GM12891 (cell line): ENCODE data around the gene AUH.

ENCODE experiments used
- PAX5 ChIP-seq: IDR thresholded peaks from 2 replicates; pipeline ENCODE4 v1.6.1; 2011; ENCODE audit warnings: low read length, moderate library complexity, mild to moderate bottlenecking; ENCODE audit not compliant: insufficient read depth, severe bottlenecking
- POLR2A ChIP-seq: IDR thresholded peaks from 2 replicates; pipeline ENCODE4 v1.6.1; 2011; ENCODE audit warnings: low read depth, low read length, control low read depth
- POLR2AphosphoS5 ChIP-seq: IDR thresholded peaks from 2 replicates; pipeline ENCODE4 v1.6.1; 2011; ENCODE audit warnings: low read depth, low read length, control low read depth
- POU2F2 ChIP-seq: IDR thresholded peaks from 2 replicates; pipeline ENCODE4 v1.6.1; 2011; ENCODE audit warnings: low read depth, mild to moderate bottlenecking, control low read depth, low read length, moderate library complexity
- SPI1 ChIP-seq: IDR thresholded peaks from 2 replicates; pipeline ENCODE4 v1.6.1; 2011; ENCODE audit warnings: low read depth, low read length, control low read depth
- TAF1 ChIP-seq: IDR thresholded peaks from 2 replicates; pipeline ENCODE4 v1.6.1; 2011; ENCODE audit warnings: low read depth, low read length, control low read depth

GRCh38 chr9:91342575-91342974 lies 19.1 kb downstream of the AUH start:
- no peak for TF ChIP-seq POU2F2
- TF ChIP-seq TAF1: no peak
- no peak for TF ChIP-seq POLR2A
- no peak for TF ChIP-seq POLR2AphosphoS5
- TF ChIP-seq PAX5: no peak
- no peak for TF ChIP-seq SPI1
